DMS153 treated with DMSO at 0.1 percent for 48 hours (cell line): ENCODE data around the gene LMOD1.
"Not testable (repeated sequence)": the region's sequence is repeated elsewhere in the genome, so short reads cannot be mapped to it uniquely, and the experiment has no call there.

Experiments used
- DNase-seq: peaks from one replicate; lab custom pipeline; 2025; ENCODE audit not compliant: unreplicated experiment; lab: John Stamatoyannopoulos, UW

The LMOD1 gene

GRCh38 chr1:201949491-201949890, 3.1 kb upstream of the LMOD1 start:
- no peak for DNase-seq

- no peak for DNase-seq
These were observed 1.3 kb upstream of the LMOD1 start for GRCh38 chr1:201947697-201948008.

GRCh38 chr1:201945863-201946223, 505 bp downstream of the LMOD1 start:
- DNase-seq, result no peak

- no peak for DNase-seq
These were observed 1.2 kb downstream of the LMOD1 start for GRCh38 chr1:201945157-201945556.

GRCh38 chr1:201944639-201945038, 1.7 kb downstream of the LMOD1 start:
- no peak for DNase-seq

- no peak for DNase-seq
These were observed 2.3 kb downstream of the LMOD1 start for GRCh38 chr1:201944002-201944401.

GRCh38 chr1:201942129-201942495, 4.2 kb downstream of the LMOD1 start:
- DNase-seq, result no peak

GRCh38 chr1:201941420-201942128, 4.8 kb downstream of the LMOD1 start:
- no peak for DNase-seq

GRCh38 chr1:201940316-201940715, 6.0 kb downstream of the LMOD1 start:
- not testable (repeated sequence) for DNase-seq

GRCh38 chr1:201939574-201939973, 6.8 kb downstream of the LMOD1 start:
- no peak for DNase-seq

GRCh38 chr1:201939148-201939547, 7.2 kb downstream of the LMOD1 start:
- DNase-seq, result no peak

- no peak for DNase-seq
These were observed 7.8 kb downstream of the LMOD1 start for GRCh38 chr1:201938440-201939035.

- DNase-seq, result no peak
These were observed 8.6 kb downstream of the LMOD1 start for GRCh38 chr1:201937624-201938213.

- DNase-seq, result no peak
These were observed 12.4 kb downstream of the LMOD1 start for GRCh38 chr1:201933840-201934430.

- DNase-seq, result no peak
These were observed 15.5 kb downstream of the LMOD1 start for GRCh38 chr1:201930803-201931202.

- DNase-seq, result no peak
These were observed 16.2 kb downstream of the LMOD1 start for GRCh38 chr1:201930137-201930536.

- no peak for DNase-seq
These were observed 18.1 kb downstream of the LMOD1 start for GRCh38 chr1:201928266-201928665.

- no peak for DNase-seq
These were observed 20.2 kb downstream of the LMOD1 start for GRCh38 chr1:201925981-201926645.

- no peak for DNase-seq
These were observed 21.1 kb downstream of the LMOD1 start for GRCh38 chr1:201925301-201925567.

- DNase-seq, result no peak
These were observed 24.3 kb downstream of the LMOD1 start for GRCh38 chr1:201921952-201922558.

- no peak for DNase-seq
These were observed 28.0 kb downstream of the LMOD1 start for GRCh38 chr1:201918343-201918742.
